A549 (cell line): ENCODE measurements around the gene ANAPC15. TPM values are rescaled to one million over a fixed set of nuclear protein-coding genes. Genes with fewer than 3 reads are reported as not detected.

Experiments used
- ATAC-seq, 2 experiments: fragments of 200-7000 bp in 1 of 2; fragments of >200 bp in 1 of 2; cut with Nextera tagmentation in 1 of 2; cut with Tn5 transposase in 1 of 2; 3 replicates each; pipeline versions ENCODE4 v1.8.0 to v1.9.1; 2018 to 2020; ENCODE audit warnings: mild to moderate bottlenecking in 1 of 2, moderate library complexity in 1 of 2
- CTCF ChIA-PET: fragments of 300-600 bp; sonication (Branson Sonifier 250); formaldehyde crosslinking; extraction: SDS; loops from one replicate; lab custom pipeline; 2021; ENCODE audit warnings: antibody characterized with exemption, inconsistent platforms; lab: Yijun Ruan, JAX
- POLR2A ChIA-PET: fragments of 350-600 bp; formaldehyde crosslinking; extraction: SDS; loops from one replicate; lab custom pipeline; 2021; ENCODE audit warnings: antibody characterized with exemption, inconsistent platforms; lab: Yijun Ruan, JAX
- DNase-seq, 2 experiments: peaks; one replicate each; pipeline versions ENCODE4 v3.0.0 to v3.0.0-alpha.2; 2011 to 2016; ENCODE audit warnings: low read depth in 1 of 2, low spot score in 1 of 2
- FAIRE-seq: peaks from 2 replicates; lab custom pipeline; 2011; peaks lifted over from hg19 to GRCh38; lab: Jason Lieb, UNC
- H3K27ac ChIP-seq, 2 experiments: fragments of >200 bp; sonication (Bioruptor Twin); formaldehyde crosslinking; 3 replicates each; pipeline ENCODE4 v1.5.1; 2016 to 2017
- H3K4me1 ChIP-seq: fragments of >200 bp; sonication (Bioruptor Twin); formaldehyde crosslinking; 3 replicates; pipeline ENCODE4 v1.6.1; 2016
- H3K4me2 ChIP-seq: fragments of >200 bp; sonication (Bioruptor Twin); formaldehyde crosslinking; 3 replicates; pipeline ENCODE4 v1.6.1; 2016
- H3K4me3 ChIP-seq: fragments of >200 bp; sonication (Bioruptor Twin); formaldehyde crosslinking; 3 replicates; pipeline ENCODE4 v1.5.1; 2016
- H3K9me3 ChIP-seq: fragments of >200 bp; sonication (Bioruptor Twin); formaldehyde crosslinking; 3 replicates; pipeline ENCODE4 v1.6.1; 2016
- ATOH8 ChIP-seq: fragments of 250-450 bp; sonication (Bioruptor Pico); IDR thresholded peaks from 2 replicates; pipeline ENCODE4 v1.5.0; 2020; ENCODE audit warnings: low read depth, mild to moderate bottlenecking, moderate library complexity
- BHLHE40 ChIP-seq: IDR thresholded peaks from 2 replicates; pipeline ENCODE4 v1.6.1; 2012; ENCODE audit warnings: low read depth, low read length, inconsistent platforms
- CBX2 ChIP-seq: fragments of 200-600 bp; sonication (generic); IDR thresholded peaks from 2 replicates; pipeline ENCODE4 v1.6.1; 2016; ENCODE audit warnings: low read depth, mild to moderate bottlenecking, borderline replicate concordance
- CHD4 ChIP-seq: fragments of 200-600 bp; sonication (generic); IDR thresholded peaks from 2 replicates; pipeline ENCODE4 v1.6.1; 2016; ENCODE audit warnings: antibody characterized with exemption, mild to moderate bottlenecking, borderline replicate concordance
- CTCF ChIP-seq: fragments of >200 bp; sonication (Bioruptor Twin); formaldehyde crosslinking; IDR thresholded peaks from 3 replicates; pipeline ENCODE4 v1.5.1; 2016
- HEYL ChIP-seq: fragments of 250-450 bp; sonication (Bioruptor Pico); IDR thresholded peaks from 2 replicates; pipeline ENCODE4 v1.8.0; 2021; ENCODE audit warnings: mild to moderate bottlenecking, moderate library complexity
- HMGXB4 ChIP-seq: fragments of 250-450 bp; sonication (Bioruptor Pico); IDR thresholded peaks from 2 replicates; pipeline ENCODE4 v1.5.0; 2021; ENCODE audit warnings: mild to moderate bottlenecking, moderate library complexity, borderline replicate concordance
- HOXA7 ChIP-seq: fragments of 250-450 bp; sonication (Bioruptor Pico); IDR thresholded peaks from 2 replicates; pipeline ENCODE4 v1.5.0; 2020; ENCODE audit warnings: mild to moderate bottlenecking, moderate library complexity
- MAZ ChIP-seq: fragments of 150-350 bp; IDR thresholded peaks from 2 replicates; pipeline ENCODE4 v1.6.1; 2014; ENCODE audit warnings: antibody characterized with exemption, low read depth, low read length, borderline replicate concordance
- PBX3 ChIP-seq: IDR thresholded peaks from 2 replicates; pipeline ENCODE4 v1.6.1; 2012
- POLR2A ChIP-seq: IDR thresholded peaks from 2 replicates; pipeline ENCODE4 v1.6.1; 2012; ENCODE audit warnings: mild to moderate bottlenecking, low read length
- RAD21 ChIP-seq, 2 experiments: fragments of >200 bp in 1 of 2; sonication (Bioruptor Twin) in 1 of 2; formaldehyde crosslinking in 1 of 2; IDR thresholded peaks in 1 of 2; conservative IDR thresholded peaks in 1 of 2; 2 replicates in 1 of 2; 3 replicates in 1 of 2; pipeline ENCODE4 v1.6.1; 2012 to 2018; ENCODE audit warnings: inconsistent platforms in 1 of 2
- RARB ChIP-seq: fragments of 250-450 bp; sonication (Bioruptor Pico); IDR thresholded peaks from 2 replicates; pipeline ENCODE4 v1.8.0; 2021; ENCODE audit warnings: mild to moderate bottlenecking, moderate library complexity
- REST ChIP-seq: fragments of 200-600 bp; sonication (generic); IDR thresholded peaks from 2 replicates; pipeline ENCODE4 v1.6.1; 2016; ENCODE audit warnings: antibody characterized with exemption, mild to moderate bottlenecking, moderate library complexity
- WGBS: methylation state at CpG from one replicate; pipeline ENCODE4 v1.1.6; 2017; ENCODE audit errors: missing lambda C conversion rate; 5-methylcytosine and 5-hydroxymethylcytosine counted together
- polyA plus RNA-seq, 4 experiments: library from polyadenylated mRNA; depleted of rRNA in 3 of 4; stranded (reverse); fragments of >200 nt; fragmentation: RNase III in 1 of 4; extraction: RNeasy Plus Mini Kit Qiagen cat#74134 plus additional on column Dnase treatment in 1 of 4; gene quantifications; 2 replicates in 3 of 4; 3 replicates in 1 of 4; pipeline ENCODE4 v1.2.3, GENCODE V29; 2011 to 2017

The ANAPC15 gene
- polyA plus RNA-seq, 2 of the 4 experiments (the other 2 are of a cell fraction): 88.2 to 96.2 TPM

DNA sequence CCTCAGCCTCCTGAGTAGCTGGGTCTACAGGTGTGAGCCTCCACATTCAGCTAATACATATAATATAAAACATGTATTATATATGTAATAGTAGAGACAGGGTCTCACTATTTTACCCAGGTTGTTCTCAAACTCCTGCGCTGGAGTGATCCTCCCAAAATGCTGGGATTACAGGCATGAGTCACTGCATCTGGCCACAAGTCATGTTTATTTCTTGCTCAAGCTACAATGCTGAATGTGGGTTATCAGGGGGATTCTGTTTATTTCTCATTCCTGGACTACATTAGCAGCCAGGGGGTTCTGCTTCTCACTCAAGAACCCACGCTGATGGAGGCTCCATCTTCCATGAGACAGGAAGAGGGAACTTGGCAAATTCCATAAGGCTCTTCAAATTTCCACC lies 47.8 kb upstream of the ANAPC15 start:
- 60% methylated on average over 2 of the region's 2 CpGs for WGBS
- Histone ChIP-seq H3K4me2 (no peak overlapping the region), H3K4me3 (no peak overlapping the region), H3K9me3 (no peaks in the 10 kb centered on the region), H3K27ac (no peak overlapping the region), H3K4me1 (peaks cover 9% of the 10 kb centered on the region)
- DNase-seq (no peak), FAIRE-seq (no peak), ATAC-seq (no peak)
- ChIA-PET POLR2A (no interaction called here), CTCF (interaction anchor here (1.2 to 3.3 kb wide), 4 partner anchors 16 to 69 kb away, joined by 3 to 18 read pairs (median 12); no protein-coding TSS in a partner anchor)
- no peak for TF ChIP-seq MAZ
- no peak for TF ChIP-seq ATOH8
- no peak for TF ChIP-seq CTCF
- TF ChIP-seq CBX2: no peak
- no peak for TF ChIP-seq CHD4
- no peak for TF ChIP-seq HOXA7 (CRISPR knock-in tag)
- no peak for TF ChIP-seq REST
- TF ChIP-seq HEYL: no peak
- no peak for TF ChIP-seq PBX3
- TF ChIP-seq RAD21 (conservative IDR thresholded peaks at IDR 0.05 in 1 of 2, IDR thresholded peaks at IDR 0.05 in 1 of 2): no peak
- no peak for TF ChIP-seq BHLHE40
- TF ChIP-seq POLR2A: no peak
- no peak for TF ChIP-seq HMGXB4 (CRISPR knock-in tag)

- DNase-seq: no peak
- Histone ChIP-seq H3K9me3 (no peaks in the 10 kb centered on the region), H3K27ac (no peak overlapping the region), H3K4me3 (no peak overlapping the region), H3K4me1 (no peaks in the 10 kb centered on the region), H3K4me2 (no peak overlapping the region)
- TF ChIP-seq RARB (CRISPR knock-in tag): no peak
- 70% methylated on average over 4 of the region's 4 CpGs for WGBS
- POLR2A ChIA-PET: no interaction called here
- FAIRE-seq: no peak
- no peak for ATAC-seq
- CTCF ChIA-PET: interaction anchor here (1.4 to 6.1 kb wide), 5 partner anchors 10 to 132 kb away, joined by 3 to 40 read pairs (median 7); no protein-coding TSS in a partner anchor
Observed at GRCh38 chr11:72157131-72157530, 44.6 kb upstream of the ANAPC15 start.
